Hindlimb muscle (tissue), 1 donor: ENCODE data around the gene SNX4. TPM values are rescaled to one million over a fixed set of nuclear protein-coding genes. Genes with fewer than 3 reads are reported as not detected.

ENCODE experiments used
- DNase-seq: peaks from one replicate; pipeline ENCODE4 v3.0.0-alpha.2; 2013
- polyA plus RNA-seq: library from polyadenylated mRNA; unstranded; fragments of 120-200 nt; gene quantifications from one replicate; pipeline ENCODE4 v1.2.1, GENCODE V29; 2013; ENCODE audit not compliant: insufficient read length

The SNX4 gene
- polyA plus RNA-seq, 1 donor, result 30.8 TPM

- DNase-seq, result no peak
These were observed 118.6 kb downstream of the SNX4 start for GRCh38 chr3:125401402-125401801.

DNA sequence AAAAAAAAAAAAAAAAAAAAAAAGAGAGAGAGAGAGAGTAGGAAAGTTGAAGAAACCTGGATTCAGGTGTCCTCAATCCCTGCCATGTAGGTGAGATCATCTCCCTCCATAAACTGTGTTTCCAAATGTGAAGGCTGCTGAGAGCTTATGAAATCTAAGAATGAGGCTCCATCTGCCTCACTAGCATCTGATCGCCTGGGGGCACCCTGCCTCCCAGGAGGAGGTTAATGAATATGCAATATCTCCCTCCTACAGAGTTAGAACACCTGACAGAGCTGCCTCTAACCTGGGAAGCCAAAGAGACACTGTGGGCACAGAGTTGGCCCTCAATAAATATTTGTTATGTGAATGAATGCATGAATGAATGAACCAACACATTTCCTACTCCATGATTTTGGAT, 121.0 kb downstream of the SNX4 start:
- no peak for DNase-seq

Other genes with a start within 250 kb of the SNX4 start
- gene ZNF148, start 144.9 kb downstream of the SNX4 start, polyA plus RNA-seq, result 21.8 TPM
- gene OSBPL11, start 75.3 kb upstream of the SNX4 start, polyA plus RNA-seq, result 14.4 TPM